PC-9 (cell line): Measurements from ENCODE around the gene PRDM12.

Source experiments
- CTCF ChIP-seq: fragments of 200-600 bp; sonication (generic); conservative IDR thresholded peaks from 2 replicates; pipeline ENCODE4 v1.6.1; 2017; ENCODE audit warnings: mixed run types, antibody characterized with exemption, mild to moderate bottlenecking, moderate library complexity
- EZH2 ChIP-seq: fragments of 200-600 bp; sonication (generic); IDR thresholded peaks from 2 replicates; pipeline ENCODE4 v1.8.0; 2017; ENCODE audit warnings: antibody characterized with exemption, low read depth

GRCh38 chr9:130663258-130663976 is 977 bp upstream of the PRDM12 start:
- no peak for TF ChIP-seq CTCF
- TF ChIP-seq EZH2 = no peak
